ENCODE results near the gene BLVRA. TPM values are rescaled to one million over a fixed set of nuclear protein-coding genes. Genes with fewer than 3 reads are reported as not detected.
"Not testable (repeated sequence)": the region's sequence is repeated elsewhere in the genome, so short reads cannot be mapped to it uniquely, and the experiment has no call there.

The BLVRA gene
- polyA plus RNA-seq, 1 donor: 52.7 TPM

- no peak for DNase-seq
These were observed 34.1 kb downstream of the BLVRA start for GRCh38 chr7:43792471-43793150.

- no peak for DNase-seq
These were observed 41.1 kb downstream of the BLVRA start for GRCh38 chr7:43799605-43800004.

- no peak for DNase-seq
These were observed 45.4 kb downstream of the BLVRA start for GRCh38 chr7:43803865-43804264.

- no peak for DNase-seq
These were observed 49.9 kb downstream of the BLVRA start for GRCh38 chr7:43808410-43808809.

- not testable (repeated sequence) for DNase-seq
These were observed 51.9 kb downstream of the BLVRA start for GRCh38 chr7:43810195-43810941.

- DNase-seq: no peak
These were observed 56.9 kb downstream of the BLVRA start for GRCh38 chr7:43815373-43815772.

- DNase-seq: not testable (repeated sequence)
These were observed 57.7 kb downstream of the BLVRA start for GRCh38 chr7:43816046-43816797.

- DNase-seq: not testable (repeated sequence)
These were observed 64.9 kb downstream of the BLVRA start for GRCh38 chr7:43823425-43823824.

GRCh38 chr7:43823941-43824340 lies 65.5 kb downstream of the BLVRA start:
- DNase-seq: no peak

GRCh38 chr7:43824513-43824912 lies 66.0 kb downstream of the BLVRA start:
- not testable (repeated sequence) for DNase-seq

GRCh38 chr7:43824963-43825362 lies 66.5 kb downstream of the BLVRA start:
- DNase-seq: no peak

- DNase-seq: peak; percentile 35
These were observed 66.9 kb downstream of the BLVRA start for GRCh38 chr7:43825391-43825808.

- DNase-seq: not testable (repeated sequence)
These were observed 72.4 kb downstream of the BLVRA start for GRCh38 chr7:43830917-43831316.

GRCh38 chr7:43834463-43835251 lies 76.2 kb downstream of the BLVRA start:
- DNase-seq: no peak

- DNase-seq: no peak
These were observed 79.8 kb downstream of the BLVRA start for GRCh38 chr7:43838201-43838658.

- no peak for DNase-seq
These were observed 84.8 kb downstream of the BLVRA start for GRCh38 chr7:43843296-43843695.

- DNase-seq: no peak
These were observed 85.8 kb downstream of the BLVRA start for GRCh38 chr7:43844257-43844656.

GRCh38 chr7:43844662-43845061 lies 86.2 kb downstream of the BLVRA start:
- no peak for DNase-seq

GRCh38 chr7:43847496-43847895 lies 89.0 kb downstream of the BLVRA start:
- DNase-seq: no peak

GRCh38 chr7:43849047-43849446 lies 90.6 kb downstream of the BLVRA start:
- no peak for DNase-seq

- no peak for DNase-seq
These were observed 92.1 kb downstream of the BLVRA start for GRCh38 chr7:43850348-43851116.
